Left forelimb (tissue), 1 donor: ENCODE measurements around the gene HACD2.

Experiments used
- DNase-seq: peaks from one replicate; pipeline ENCODE4 v3.0.0-alpha.2; 2018; ENCODE audit warnings: low spot score

Gene HACD2

DNA sequence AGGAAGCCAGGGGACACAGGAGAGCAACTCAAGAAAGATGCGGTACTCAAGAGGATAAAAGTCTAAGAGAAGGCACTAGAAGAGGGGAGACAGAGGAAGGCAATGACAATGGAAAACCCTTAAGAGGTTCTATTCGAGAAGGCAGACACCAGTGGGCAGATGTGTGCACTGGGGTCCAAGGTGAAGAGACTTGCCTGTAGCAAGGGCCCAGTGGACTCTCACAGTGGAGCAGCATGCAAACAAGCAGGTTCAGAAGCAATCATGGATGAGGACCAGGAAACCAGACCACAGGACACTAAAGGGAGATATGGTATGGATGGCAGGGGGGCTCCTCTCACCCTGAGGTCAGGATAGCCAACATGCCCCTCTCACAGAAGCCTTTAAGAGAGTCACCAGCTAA, 138.6 kb downstream of the HACD2 start:
- DNase-seq = no peak

DNA sequence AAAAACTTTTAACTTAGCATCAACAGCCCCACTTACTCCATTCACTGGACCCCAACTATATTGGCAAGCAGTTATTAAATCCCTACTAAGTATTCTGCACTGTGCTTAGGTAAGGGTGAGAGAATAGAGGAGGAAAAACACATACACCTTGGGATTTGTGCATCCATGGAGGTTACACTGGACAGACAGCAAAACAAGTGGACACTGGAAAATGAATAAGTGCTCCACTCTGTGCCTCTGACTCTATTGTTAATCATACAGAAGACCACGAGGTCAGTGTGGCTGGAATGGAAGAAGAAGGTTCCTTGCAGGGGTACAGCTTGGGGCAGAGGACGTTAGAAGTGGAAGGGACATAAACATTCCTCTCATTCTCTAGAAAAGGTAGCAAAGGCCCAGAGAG, 139.2 kb downstream of the HACD2 start:
- DNase-seq = no peak

DNA sequence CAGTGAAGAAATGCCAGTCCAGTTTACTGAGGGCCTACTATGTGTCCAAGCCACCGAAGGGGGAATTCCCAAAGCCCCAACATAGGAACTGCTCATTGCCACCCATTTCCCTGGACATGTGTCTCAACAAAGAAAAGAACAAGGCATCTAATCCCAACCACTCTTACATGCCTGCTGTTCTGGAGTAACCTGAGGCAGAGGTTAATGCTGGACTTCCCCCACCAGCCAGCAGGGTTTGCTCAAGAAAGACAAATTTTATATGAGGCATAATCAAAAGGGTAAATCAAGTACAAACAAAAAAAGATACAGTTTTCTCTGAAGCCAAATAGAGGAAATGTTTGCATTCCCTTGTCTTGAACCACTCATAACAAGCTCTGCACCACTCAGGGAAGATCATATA, 140.1 kb downstream of the HACD2 start:
- DNase-seq = no peak

DNA sequence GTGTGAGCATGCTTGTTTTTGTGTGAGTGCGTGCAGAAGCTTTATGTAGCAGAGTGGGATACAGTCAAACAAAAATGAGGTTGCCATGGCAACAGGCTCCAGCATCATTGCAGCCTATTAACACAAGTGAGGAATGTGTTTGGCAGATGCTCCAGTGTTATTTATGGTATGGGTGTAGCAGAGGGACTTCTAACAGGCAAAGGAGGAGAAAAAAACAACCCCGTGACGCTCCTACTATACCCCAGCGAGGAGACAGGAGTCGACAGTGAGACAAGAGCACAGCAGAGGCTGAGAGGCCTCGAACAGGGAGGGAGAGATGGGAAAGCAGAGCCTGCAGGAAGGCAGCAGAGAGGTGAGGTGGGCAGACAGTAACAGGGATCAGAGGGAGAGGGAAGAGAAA, 140.8 kb downstream of the HACD2 start:
- DNase-seq = no peak

DNA sequence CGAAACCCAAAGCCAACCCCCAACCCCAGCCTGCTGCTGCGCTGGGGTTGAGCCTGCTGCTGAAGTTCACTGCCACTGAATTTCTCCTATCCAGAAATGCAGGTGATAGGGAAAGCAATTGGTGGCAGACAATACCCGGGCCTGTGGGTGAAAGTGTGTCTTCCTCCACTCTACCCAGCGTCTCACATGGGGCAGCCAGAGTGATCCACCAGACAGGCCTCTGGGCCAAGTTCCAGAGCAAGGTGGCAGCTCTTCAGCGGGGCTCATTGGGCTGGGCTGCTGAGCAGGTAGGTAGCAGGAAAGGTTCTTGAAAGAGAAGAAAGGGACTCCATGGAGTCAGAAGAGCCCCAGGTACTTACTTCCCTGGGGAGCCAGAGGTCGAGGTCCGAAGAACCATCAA, 141.9 kb downstream of the HACD2 start:
- DNase-seq = no peak

DNA sequence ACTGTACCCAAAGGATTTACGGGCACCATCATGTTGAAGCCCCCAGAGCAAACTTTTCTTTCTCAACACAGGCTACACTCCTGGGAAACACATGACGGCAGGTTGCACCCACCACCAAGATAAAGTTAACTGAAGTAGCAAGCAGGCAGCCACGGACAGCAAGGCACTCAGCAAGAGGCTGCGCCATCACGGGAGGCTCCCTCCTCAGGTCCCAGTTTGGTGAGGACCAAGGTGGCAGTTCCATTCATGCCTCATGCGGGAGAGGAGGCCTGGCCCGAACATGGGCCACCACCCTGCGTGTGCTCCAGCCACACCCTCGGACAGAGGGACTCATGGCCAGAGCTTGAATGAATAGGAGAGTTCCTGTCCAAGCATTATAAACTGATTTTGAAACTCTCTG, 142.7 kb downstream of the HACD2 start:
- DNase-seq = no peak
